Choroid plexus epithelial cell (primary cell): ENCODE measurements around the gene RUNX1.

Source experiments
- DNase-seq: peaks from one replicate; pipeline ENCODE4 v3.0.0-alpha.2; 2010; ENCODE audit warnings: low read depth
- H3K4me3 ChIP-seq: 2 replicates; pipeline ENCODE4 v1.5.1; 2011; ENCODE audit warnings: low read depth, mild to moderate bottlenecking, control low read depth, low read length, moderate library complexity
- CTCF ChIP-seq: conservative IDR thresholded peaks from 2 replicates; pipeline ENCODE4 v1.5.1; 2011; ENCODE audit warnings: low read depth, mild to moderate bottlenecking, control low read depth, inconsistent platforms, low read length, moderate library complexity

RUNX1 gene

GRCh38 chr21:35039595-35040289 lies 9.4 kb downstream of the RUNX1 start:
- no peak for DNase-seq
- no peak for TF ChIP-seq CTCF
- no peak overlapping the region for H3K4me3 ChIP-seq

- TF ChIP-seq CTCF, result no peak
- no peak overlapping the region for H3K4me3 ChIP-seq
- DNase-seq, result no peak
Measured at GRCh38 chr21:35038772-35039319, 10.3 kb downstream of the RUNX1 start.

- DNase-seq, result no peak
- no peak overlapping the region for H3K4me3 ChIP-seq
- TF ChIP-seq CTCF, result no peak
Measured at GRCh38 chr21:35037384-35037765, 11.7 kb downstream of the RUNX1 start.

- H3K4me3 ChIP-seq, result no peak overlapping the region
Measured at GRCh38 chr21:35036465-35037383, 12.4 kb downstream of the RUNX1 start.

GRCh38 chr21:35035581-35035980 lies 13.5 kb downstream of the RUNX1 start:
- H3K4me3 ChIP-seq, result no peak overlapping the region
- TF ChIP-seq CTCF, result no peak
- no peak for DNase-seq

More at GRCh38 chr21:35036465-35037383, 12.4 kb downstream of the RUNX1 start:
- no peak for TF ChIP-seq CTCF
- no peak for DNase-seq

- H3K4me3 ChIP-seq, result no peak overlapping the region
- TF ChIP-seq CTCF, result no peak
- no peak for DNase-seq
Measured at GRCh38 chr21:35035116-35035515, 14.0 kb downstream of the RUNX1 start.
